HG03439 (cell line): ENCODE measurements around the gene TMEM218.
"Not testable (repeated sequence)": the region's sequence is repeated elsewhere in the genome, so short reads cannot be mapped to it uniquely, and the experiment has no call there.

ENCODE experiments used
- ATAC-seq: cut with Tn5 transposase; IDR thresholded peaks from one replicate; pipeline ENCODE4 v1.9.1; 2021; ENCODE audit warnings: mild to moderate bottlenecking, moderate library complexity; ENCODE audit not compliant: unreplicated experiment

The TMEM218 gene

DNA sequence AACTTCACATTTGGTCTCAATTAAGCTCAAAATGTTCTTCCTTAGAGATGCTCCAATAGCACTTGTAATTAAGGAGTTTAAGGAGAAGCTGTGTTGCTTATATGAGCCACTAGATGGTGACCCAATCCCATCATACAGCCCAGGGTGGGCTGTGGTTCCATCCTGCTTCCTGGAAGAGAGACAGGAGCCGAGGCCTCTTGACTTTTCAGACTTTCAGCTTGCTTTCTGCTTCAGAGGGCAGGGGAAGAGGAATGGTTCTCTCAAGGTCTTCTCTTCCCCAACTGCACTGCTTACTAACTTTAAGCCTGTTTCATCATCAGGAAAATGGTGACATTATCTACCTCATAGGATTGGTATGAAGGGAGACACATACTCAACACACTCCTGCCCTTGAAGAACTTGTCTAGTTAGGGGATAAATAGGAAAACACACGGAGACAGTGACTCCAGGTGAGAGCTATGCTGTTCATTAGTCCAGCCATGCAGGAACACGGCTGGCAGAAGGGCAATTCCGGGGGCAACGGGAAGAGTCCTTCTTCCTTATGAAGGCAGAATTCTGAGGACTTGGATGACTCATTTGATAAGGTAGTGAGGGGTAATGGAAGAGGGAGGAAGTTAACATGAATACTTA lies 20.1 kb downstream of the TMEM218 start:
- no peak for ATAC-seq

DNA sequence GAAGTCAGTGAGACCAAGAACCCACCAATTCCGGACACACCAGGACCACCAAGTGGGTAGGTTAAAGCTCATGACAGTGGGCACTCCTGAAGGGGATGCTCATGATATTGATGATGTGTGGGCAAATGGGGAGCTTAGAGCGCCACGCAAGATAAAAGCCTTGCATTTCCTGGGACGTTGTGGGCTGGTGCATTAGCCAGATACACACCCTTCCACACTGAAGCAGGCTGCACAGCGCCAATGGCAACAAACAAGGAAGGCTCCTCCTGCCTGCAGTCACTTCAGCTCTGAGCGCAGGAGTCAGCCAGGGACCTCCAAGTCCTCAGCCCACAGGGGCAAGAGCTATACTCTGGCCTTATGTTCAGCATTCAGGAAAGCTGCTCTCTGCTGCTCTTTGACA lies 20.6 kb downstream of the TMEM218 start:
- ATAC-seq, result no peak

DNA sequence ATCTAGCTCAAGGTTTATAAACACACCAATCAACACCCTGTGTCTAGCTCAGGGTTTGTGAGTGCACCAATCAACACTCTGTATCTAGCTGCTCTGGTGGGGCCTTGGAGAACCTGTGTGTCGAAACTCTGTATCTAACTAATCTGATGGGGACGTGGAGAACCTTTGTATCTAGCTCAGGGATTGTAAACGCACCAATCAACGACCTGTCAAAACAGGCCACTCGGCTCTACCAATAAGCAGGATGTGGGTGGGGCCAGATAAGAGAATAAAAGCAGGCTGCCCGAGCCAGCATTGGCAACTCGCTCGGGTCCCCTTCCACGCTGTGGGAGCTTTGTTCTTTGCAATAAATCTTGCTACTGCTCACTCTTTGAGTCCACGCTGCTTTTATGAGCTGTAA lies 21.3 kb downstream of the TMEM218 start:
- not testable (repeated sequence) for ATAC-seq

DNA sequence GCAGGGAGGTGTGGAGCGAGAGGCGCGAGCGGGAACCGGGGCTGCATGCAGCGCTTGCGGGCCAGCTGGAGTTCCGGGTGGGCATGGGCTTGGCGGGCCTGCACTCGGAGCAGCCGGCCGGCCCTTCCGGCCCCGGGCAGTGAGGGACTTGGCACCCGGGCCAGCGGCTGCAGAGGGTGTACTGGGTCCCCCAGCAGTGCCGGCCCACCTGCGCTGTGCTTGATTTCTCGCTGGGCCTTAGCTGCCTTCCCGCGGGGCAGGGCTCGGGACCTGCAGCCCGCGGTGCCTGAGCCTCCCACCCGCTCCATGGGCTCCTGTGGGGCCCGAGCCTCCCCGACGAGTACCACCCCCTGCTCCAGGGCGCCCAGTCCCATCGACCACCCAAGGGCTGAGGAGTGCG lies 21.9 kb downstream of the TMEM218 start:
- not testable (repeated sequence) for ATAC-seq

DNA sequence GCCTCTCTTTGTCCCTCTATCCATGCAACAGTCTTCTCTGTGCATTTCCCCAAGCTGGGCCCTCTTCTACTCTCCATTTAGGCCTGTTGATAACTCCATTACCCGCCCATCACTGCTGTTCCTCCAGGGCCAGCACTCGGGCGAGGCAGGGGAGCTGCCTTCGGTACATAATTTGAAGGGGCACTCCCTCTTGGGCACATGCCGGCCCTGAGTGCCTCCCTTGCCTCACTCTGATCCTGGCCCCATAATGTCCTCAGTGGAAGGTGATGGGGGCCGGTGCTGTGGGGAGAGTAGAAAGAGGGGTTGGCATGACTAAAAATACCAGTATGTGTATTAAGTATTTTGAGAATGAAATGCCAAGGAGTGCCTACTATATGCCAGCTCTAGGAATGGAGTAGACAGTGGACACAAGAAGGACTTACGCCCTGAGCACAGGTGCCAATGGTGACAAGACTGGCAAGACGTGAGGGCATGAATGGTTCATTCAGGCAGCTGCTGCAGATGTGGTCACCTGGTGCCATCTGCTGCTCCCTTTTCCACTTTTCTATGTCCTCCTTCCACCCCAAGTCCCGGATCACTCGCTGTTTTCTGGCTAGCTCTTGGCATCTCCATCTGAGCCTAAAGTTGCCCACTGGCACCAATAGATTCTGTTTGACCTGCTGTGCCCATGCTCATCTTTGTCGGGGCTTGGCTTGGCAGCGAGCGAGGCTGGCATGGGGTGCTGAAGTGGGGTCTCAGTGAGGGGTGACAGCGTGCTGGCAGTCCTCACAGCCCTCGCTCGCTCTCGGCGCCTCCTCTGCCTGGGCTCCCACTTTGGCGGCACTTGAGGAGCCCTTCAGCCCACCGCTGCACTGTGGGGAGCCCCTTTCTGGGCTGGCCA lies 22.6 kb downstream of the TMEM218 start:
- no peak for ATAC-seq

DNA sequence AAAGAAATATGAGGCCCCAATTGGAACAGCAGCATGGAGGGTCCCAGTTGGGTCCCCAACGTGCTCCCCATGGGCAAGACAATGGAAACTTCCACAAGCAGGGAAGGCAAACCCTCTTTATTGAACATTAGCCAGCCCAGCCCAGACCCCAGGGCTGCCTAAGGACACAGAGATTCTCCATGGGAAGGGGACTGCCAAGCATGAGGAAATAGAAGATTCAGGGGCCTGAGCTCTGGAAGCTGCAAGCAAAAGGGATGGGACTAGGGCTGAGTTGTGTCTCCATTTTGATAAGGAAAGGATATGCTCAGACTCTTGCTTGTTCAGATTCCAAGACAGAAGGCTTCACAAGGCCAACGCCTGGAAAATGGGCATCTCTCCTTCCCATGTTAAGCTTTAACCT lies 23.3 kb downstream of the TMEM218 start:
- ATAC-seq, result no peak

DNA sequence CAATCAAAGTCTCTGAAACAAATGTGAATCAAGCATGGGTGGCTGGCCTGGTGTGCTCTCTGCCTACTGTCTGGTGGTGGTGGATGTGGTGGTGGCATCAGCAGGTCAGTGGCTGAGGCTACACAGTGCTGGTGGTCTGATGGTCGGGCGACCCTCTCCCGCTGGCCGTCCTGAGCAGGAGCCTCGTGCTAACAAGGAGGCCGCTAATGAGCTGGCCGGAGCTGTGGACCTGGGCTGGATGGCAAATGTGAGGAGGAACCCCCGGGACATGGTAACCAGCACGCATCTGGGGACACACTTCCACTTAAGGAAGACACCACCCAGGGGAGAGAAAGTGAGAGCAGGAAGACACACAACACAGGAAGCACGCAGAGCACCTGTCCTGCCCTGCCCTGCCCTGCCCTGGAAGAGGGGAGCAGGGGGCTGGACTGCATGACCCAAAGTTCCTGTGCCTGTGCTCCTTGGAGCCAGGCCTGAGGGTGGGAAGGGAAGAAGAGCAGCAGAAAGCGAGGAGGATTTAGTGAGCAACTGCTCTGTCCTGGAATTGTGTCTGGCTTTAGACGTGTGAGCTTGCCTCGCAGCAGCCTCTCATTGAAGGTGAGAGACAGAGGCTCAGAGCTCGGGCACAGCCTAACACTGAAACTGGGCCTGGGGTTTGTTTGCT lies 24.7 kb downstream of the TMEM218 start:
- no peak for ATAC-seq

DNA sequence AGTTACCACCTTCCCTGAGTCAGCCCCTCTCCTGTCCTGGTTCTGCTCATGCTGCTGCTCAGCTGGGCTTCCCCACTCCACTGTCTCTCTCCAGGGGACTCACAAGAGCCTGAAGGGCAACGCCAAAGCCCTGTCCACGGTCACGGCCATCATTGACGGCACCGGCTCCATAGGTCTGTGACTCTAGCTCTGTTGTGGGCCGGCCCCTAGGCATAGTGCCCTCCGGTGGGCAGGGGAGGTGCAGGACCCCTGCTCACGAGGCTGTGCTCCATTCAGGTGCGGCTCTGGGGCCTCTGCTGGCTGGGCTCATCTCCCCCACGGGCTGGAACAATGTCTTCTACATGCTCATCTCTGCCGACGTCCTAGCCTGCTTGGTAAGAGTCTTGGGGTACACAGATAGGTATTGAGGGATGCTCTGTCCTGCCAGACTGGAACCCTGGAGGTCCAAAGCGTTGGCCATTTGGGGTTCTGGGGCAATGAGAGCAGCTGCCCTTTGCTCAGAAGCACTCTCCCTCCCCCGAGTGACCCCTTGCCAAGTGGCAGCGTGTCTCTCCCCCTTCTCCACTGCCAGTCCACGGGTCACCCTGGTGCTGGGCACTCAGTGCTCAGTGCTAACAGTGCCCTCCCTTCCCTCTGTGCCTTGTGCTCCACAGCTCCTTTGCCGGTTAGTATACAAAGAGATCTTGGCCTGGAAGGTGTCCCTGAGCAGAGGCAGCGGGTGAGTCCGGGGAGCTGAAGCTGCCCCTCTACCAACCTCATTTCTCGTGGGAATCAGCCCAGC lies 25.9 kb downstream of the TMEM218 start:
- no peak for ATAC-seq

DNA sequence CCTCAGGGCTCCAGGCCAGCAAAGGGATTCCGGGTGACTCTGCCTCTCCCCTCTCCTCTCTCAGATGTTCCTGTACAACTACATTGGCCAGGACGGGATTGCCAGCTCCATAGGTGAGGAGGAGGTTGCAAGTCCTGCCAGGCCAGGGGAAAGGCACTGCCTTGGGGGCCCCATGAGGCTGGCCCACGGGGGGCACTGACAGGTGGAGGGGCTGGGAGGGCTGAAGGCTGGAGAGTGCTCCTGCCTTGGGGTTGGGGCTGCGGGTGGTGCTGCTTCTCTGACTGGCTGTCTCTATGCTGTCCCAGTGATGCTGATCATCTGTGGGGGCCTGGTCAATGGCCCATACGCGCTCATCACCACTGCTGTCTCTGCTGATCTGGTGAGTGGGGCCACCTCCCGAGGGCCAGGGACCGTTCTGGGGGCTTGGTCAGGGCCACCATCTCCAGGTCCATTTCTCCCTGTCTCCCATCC lies 26.6 kb downstream of the TMEM218 start:
- ATAC-seq, result no peak

DNA sequence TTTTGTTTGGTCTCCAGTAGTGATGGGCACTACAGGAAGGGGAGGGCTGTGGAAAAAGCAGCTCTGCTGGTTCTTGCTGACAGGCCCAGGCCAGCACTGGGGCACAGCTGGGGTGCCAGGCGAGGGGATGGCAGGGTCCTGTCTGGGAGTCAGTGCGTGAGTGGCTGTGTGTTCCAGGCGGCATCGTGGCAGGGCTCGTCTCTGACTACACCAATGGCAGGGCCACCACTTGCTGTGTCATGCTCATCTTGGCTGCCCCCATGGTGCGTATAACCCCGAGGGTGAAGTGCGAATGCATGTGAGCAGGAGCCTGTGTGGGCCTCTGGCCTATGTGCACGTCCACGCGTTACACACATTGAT lies 27.4 kb downstream of the TMEM218 start:
- no peak for ATAC-seq

DNA sequence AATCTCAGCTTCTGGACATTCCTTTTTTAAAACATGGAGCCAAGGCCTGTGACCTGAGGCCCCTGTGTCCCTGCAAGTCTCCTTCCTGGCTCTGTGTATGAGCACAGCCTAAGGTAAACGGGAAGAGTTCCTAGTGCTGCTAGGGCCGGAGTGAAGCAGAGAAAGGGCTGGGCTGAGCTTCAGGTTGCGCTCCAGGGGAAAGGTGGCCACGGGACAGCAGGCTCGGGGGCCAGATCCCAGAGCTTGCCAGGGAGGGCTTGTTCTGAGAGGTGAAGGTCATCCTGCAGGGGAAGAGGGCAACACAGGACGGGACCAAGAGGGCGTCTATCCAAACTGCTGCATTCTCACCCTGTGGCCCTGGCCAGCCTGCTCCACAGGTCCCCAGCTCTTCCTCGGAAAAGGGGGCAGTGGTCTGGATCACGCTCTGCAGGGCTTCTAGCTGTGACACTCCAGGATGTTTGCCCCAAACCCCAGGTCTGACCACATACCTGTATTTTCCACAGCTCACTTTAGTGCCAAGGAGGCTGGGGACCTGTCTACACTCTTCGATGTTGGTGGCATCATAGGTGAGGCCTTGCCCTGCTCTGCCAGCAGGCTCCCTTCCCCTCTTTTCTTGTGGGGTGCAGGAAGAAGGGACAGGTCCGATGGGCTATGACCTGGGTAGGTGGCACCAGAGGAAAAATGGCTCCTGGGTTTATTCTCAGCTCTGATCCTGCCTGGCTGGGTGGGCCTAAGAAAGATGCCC lies 27.9 kb downstream of the TMEM218 start:
- ATAC-seq, result no peak

DNA sequence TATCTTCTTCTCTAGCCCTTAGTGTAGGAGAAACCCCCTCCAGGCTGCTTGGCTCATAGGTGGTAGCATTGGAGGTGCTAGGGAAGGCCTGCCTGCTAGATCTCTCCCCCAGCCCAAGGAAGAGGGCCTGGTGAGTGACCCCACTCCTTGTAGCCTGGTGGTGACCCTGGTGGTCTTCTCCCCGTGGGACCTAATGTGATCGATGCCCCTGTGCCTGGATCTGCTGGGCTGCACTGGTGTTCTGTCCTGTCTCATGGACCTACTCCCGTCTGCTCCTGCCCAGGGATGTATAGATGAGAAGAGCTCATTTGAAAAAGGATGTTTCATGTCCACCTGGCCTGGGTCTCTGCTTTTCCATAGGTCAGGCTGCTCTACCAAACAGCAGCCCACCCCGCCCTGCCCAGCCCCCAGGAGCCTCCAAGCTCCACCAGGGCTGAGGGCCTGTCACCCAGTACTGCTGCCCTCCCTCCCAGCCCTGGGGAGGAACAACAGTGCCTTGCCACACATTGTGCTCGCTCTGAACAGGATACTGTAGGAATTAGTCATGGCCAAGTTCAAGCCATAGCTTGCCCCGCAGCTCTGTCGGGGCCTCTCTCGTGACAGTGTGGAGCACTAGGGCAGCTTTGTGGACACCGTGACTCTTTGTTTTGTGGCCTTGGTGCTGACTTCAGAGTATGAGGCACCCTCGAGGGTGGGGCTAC lies 28.7 kb downstream of the TMEM218 start:
- ATAC-seq, result no peak

DNA sequence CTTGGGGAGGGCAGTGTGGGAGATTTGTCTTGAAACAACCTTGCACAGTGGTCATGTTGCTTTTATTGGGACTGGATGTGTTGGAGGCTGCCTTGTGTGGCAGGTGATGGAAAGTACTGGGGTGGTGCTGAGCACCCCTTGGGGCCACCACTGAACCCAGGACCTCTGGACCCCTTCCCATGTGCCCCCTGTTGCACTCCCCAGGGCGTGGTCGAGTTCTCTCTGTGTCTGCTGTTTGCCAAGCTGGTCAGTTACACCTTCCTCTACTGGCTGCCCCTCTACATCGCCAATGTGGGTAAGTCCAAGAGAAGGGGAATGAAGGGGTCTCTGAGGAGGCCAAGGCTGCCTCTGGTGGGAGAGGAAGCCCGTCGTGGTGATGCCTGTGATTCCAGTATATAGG lies 29.4 kb downstream of the TMEM218 start:
- ATAC-seq, result no peak

DNA sequence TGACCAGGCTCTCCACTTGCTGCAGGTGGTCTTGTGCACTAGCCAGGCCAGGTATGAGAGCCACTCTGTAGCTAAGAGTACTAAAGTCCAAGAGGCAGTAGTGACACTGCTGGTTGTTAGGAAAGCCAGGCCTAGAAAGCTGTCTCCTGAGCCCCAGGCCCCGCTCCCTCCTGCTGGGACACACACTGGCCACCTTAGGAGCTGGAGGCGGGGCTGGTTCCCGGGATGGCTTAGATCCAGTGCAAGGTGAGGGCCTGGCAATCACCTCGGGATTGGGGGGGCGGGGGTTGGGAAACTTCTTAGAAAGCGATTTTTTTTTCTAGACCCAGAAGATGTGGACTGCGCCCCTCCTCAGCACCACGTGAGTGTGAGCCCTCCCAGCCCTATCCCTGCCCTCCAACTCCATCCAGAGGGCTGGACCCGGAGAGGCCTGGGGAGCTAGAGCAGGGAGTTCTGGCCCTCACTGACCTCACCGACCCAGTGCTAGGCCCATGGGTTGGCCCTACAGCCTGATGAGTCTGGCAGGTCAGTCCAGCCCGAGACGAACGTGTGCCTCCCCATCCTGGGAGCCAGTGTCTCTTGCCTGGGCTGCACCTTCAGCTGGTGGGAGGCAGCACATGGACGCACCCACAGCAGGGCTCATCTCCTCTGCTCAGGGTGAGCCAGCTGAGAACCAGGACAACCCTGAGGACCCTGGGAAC lies 30.2 kb downstream of the TMEM218 start:
- ATAC-seq, result no peak

DNA sequence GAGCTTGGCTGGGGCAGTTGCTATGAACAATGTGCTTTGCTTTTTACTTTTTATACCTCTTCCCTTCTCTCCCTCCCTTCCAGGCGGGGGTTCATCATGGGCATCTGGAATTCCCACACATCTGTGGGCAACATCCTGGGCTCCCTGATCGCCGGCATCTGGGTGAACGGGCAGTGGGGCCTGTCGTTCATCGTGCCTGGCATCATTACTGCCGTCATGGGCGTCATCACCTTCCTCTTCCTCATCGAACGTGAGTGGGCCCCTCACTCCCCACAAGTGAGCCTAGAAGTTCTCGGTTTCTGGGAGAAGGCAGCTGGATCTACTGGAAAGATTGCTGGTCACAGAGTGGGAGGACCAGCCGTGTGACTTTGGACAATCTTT lies 30.9 kb downstream of the TMEM218 start:
- no peak for ATAC-seq

DNA sequence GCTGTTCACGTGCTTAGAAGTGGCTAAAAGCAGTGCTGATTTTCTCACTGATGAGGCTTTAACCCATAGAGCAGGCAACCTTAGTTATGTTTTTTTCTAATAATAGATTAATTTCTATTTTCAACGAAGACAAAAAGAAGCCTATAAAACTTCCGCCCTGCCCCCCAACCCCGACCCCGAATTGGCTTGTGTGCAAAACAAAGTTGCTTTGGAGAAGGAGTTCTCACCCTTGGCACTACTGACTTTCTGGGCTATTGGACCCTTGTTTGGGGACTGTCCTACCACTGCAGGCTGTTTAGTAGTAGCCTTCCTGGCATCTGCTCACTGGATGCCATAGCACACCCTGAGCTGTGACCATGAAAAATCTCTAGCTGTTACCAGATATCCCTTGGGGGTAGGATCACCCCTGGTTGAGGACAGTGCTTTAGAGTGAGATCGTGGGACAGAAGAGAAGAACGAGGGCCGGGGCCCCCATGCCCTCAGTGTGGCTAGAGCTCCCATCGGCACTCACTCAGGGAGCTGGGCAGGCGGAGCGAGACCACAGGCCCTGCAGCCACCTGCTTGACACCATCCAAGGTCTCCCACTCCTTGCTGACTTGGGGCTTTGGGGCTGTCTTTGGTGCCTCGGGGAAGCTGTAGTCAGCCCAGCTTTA lies 31.4 kb downstream of the TMEM218 start:
- ATAC-seq, result no peak

DNA sequence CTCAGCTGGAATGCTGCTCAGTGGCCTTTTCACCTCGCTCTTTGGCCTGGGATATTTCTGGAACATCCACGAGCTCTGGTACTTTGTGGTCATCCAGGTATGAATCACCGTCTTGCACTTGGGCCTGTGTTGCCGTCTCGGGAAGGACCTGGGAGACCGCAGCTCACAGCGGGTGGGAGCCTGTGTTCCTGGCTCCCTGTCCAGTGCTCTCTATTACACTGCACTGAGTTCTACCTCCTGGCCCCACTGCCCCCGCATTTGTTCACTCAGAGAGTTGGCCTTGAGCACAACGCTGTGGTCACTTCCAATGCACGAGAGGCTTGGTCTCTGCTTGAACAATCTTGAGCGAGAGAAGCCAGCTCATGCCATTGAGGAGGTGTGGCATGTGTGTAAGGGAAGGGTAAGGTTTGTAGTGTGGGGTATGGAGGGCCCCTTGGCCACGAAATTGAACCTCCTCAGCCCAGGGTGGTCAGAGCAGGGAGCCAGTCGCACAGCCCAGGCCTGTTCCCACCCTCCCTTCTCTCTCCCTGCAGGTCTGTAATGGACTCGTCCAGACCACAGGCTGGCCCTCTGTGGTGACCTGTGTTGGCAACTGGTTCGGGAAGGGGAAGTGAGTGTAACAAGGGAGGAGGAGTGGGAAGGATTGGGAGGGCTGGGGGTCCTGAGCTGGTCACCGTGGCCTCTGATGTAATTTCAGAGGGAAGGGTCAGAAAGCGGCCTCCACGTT lies 32.1 kb downstream of the TMEM218 start:
- ATAC-seq, result no peak

DNA sequence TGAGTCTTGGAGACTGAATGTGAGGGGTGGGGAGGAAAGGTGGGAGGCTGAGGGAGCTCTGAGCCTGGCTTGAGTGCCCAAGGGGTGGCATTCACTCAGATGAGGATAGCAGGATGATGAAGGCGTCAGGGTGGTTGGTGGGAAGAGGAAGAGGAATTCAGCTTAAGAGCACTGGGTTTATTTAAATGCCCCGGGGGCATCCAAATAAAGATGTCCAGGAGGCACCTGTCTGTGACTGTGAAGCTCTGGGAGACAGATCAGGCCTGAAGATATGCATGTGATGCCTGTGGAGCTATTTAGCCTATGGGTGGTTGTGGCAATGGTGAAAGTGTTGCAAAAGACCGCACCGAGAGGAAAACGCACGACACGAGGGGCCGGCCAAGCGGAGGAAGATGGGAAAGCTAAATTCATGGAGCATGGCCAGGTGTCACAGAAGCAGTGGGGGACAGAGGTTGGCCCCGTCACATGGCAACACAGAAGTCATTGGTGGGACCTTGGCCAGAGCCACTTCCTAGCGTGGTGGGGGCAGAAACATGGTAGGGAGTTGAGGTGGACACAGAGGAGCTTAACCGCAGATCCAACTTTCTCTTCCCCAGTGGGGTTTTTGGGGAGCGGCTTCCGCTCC lies 32.8 kb downstream of the TMEM218 start:
- no peak for ATAC-seq
